NB4 (cell line): ENCODE results near the gene HMGCLL1.

Experiments
- MAX ChIP-seq: IDR thresholded peaks from 2 replicates; pipeline ENCODE4 v1.6.1; 2011; ENCODE audit warnings: low read depth, low read length
- MYC ChIP-seq: IDR thresholded peaks from 2 replicates; pipeline ENCODE4 v1.6.1; 2011; ENCODE audit warnings: low read depth, low read length
- POLR2A ChIP-seq: IDR thresholded peaks from 2 replicates; pipeline ENCODE4 v1.6.1; 2011; ENCODE audit warnings: mild to moderate bottlenecking; ENCODE audit not compliant: insufficient read length; ENCODE audit errors: extremely low read depth
- TF ChIP-seq, protein P1 (sequence below): IDR thresholded peaks from one replicate; pipeline ENCODE4 v1.5.1; 2012; ENCODE audit warnings: low read depth, low read length

- TF ChIP-seq, protein P1, sequence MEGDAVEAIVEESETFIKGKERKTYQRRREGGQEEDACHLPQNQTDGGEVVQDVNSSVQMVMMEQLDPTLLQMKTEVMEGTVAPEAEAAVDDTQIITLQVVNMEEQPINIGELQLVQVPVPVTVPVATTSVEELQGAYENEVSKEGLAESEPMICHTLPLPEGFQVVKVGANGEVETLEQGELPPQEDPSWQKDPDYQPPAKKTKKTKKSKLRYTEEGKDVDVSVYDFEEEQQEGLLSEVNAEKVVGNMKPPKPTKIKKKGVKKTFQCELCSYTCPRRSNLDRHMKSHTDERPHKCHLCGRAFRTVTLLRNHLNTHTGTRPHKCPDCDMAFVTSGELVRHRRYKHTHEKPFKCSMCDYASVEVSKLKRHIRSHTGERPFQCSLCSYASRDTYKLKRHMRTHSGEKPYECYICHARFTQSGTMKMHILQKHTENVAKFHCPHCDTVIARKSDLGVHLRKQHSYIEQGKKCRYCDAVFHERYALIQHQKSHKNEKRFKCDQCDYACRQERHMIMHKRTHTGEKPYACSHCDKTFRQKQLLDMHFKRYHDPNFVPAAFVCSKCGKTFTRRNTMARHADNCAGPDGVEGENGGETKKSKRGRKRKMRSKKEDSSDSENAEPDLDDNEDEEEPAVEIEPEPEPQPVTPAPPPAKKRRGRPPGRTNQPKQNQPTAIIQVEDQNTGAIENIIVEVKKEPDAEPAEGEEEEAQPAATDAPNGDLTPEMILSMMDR = no peak
- TF ChIP-seq POLR2A (no peak), MAX (no peak), MYC (no peak)
These were observed at the start of gene HMGCLL1 for GRCh38 chr6:55578537-55579363.
